OCI-LY1 (cell line): ENCODE results near the gene CDC73.

Source experiments
- H2AFZ ChIP-seq: fragments of 200-600 bp; sonication (generic), shearing (Covaris generic); 2 replicates; pipeline ENCODE4 v1.6.0; 2014; ENCODE audit warnings: antibody characterized with exemption, mild to moderate bottlenecking, low read length
- H3F3A ChIP-seq: fragments of 200-600 bp; sonication (generic), shearing (Covaris generic); 2 replicates; pipeline ENCODE4 v1.6.0; 2014; ENCODE audit warnings: mild to moderate bottlenecking, antibody characterized with exemption, low read length, moderate library complexity; ENCODE audit not compliant: insufficient read depth
- H3K27ac ChIP-seq: fragments of 200-600 bp; sonication (generic); 2 replicates; pipeline ENCODE4 v1.5.1; 2014; ENCODE audit warnings: low read length, mixed run types, mild to moderate bottlenecking, low read depth; ENCODE audit not compliant: poor library complexity, severe bottlenecking
- H3K27me3 ChIP-seq: fragments of 200-600 bp; sonication (generic); 2 replicates; pipeline ENCODE4 v1.6.0; 2014; ENCODE audit warnings: antibody characterized with exemption, mild to moderate bottlenecking, low read length, moderate library complexity; ENCODE audit not compliant: insufficient read depth
- H3K36me3 ChIP-seq: fragments of 200-600 bp; sonication (generic); 2 replicates; pipeline ENCODE4 v1.6.1; 2014; ENCODE audit warnings: mild to moderate bottlenecking, antibody characterized with exemption, low read length, moderate library complexity, mixed read lengths; ENCODE audit not compliant: insufficient read depth
- H3K4me1 ChIP-seq: fragments of 200-600 bp; sonication (generic); 2 replicates; pipeline ENCODE4 v1.5.1; 2014; ENCODE audit warnings: mild to moderate bottlenecking, low read length, moderate library complexity; ENCODE audit not compliant: insufficient read depth, severe bottlenecking
- H3K4me2 ChIP-seq: fragments of 200-600 bp; sonication (generic), shearing (Covaris generic); 2 replicates; pipeline ENCODE4 v1.6.1; 2014; ENCODE audit warnings: low read length
- H3K4me3 ChIP-seq: fragments of 200-600 bp; sonication (generic); 2 replicates; pipeline ENCODE4 v1.5.1; 2014; ENCODE audit warnings: low read length, low read depth, mild to moderate bottlenecking, mixed read lengths; ENCODE audit not compliant: poor library complexity, severe bottlenecking
- H3K79me2 ChIP-seq: fragments of 200-600 bp; shearing (Covaris generic); 2 replicates; pipeline ENCODE4 v1.6.1; 2016; ENCODE audit warnings: mixed run types, low read length, mixed read lengths; ENCODE audit not compliant: insufficient read depth
- H3K9ac ChIP-seq: fragments of 200-600 bp; sonication (generic), shearing (Covaris generic); 2 replicates; pipeline ENCODE4 v1.6.1; 2014; ENCODE audit warnings: mild to moderate bottlenecking, low read length, mixed read lengths
- H3K9me2 ChIP-seq: fragments of 200-600 bp; sonication (generic), shearing (Covaris generic); 2 replicates; pipeline ENCODE4 v1.6.1; 2014; ENCODE audit warnings: low read depth, mild to moderate bottlenecking, low read length, mixed read lengths
- H3K9me3 ChIP-seq: fragments of 200-600 bp; shearing (Covaris generic); 2 replicates; pipeline ENCODE4 v1.6.1; 2014; ENCODE audit warnings: low read length, mixed read lengths
- H4K20me1 ChIP-seq: fragments of 200-600 bp; sonication (generic), shearing (Covaris generic); 2 replicates; pipeline ENCODE4 v1.6.0; 2016; ENCODE audit warnings: mild to moderate bottlenecking, low read length; ENCODE audit not compliant: insufficient read depth
- CTCF ChIP-seq: fragments of 200-600 bp; sonication (generic), shearing (Covaris generic); IDR thresholded peaks from 2 replicates; pipeline ENCODE4 v1.5.1; 2017; ENCODE audit warnings: mild to moderate bottlenecking, antibody characterized with exemption, low read length, moderate library complexity, mixed read lengths
- EZH2 ChIP-seq: fragments of 200-600 bp; sonication (generic), shearing (Covaris generic); IDR thresholded peaks from 2 replicates; pipeline ENCODE4 v1.8.0; 2017; ENCODE audit warnings: borderline replicate concordance, mixed run types, mild to moderate bottlenecking, antibody characterized with exemption, low read length, moderate library complexity, mixed read lengths

CDC73 gene

GRCh38 chr1:193105821-193106177, 16.0 kb upstream of the CDC73 start:
- H3K36me3 ChIP-seq: peaks cover 2% of the 10 kb centered on the region; the same call in 1 of the 2 replicates
- H3K79me2 ChIP-seq: peaks cover 16% of the 10 kb centered on the region; the same call in 1 of the 2 replicates
- no peaks in the 10 kb centered on the region for H3K9me3 ChIP-seq
- no peak for TF ChIP-seq EZH2
- TF ChIP-seq CTCF: no peak
- peak overlapping the region; percentile 80 for H2AFZ ChIP-seq
- peaks cover 17% of the 10 kb centered on the region for H3K4me1 ChIP-seq
- peak overlapping the region; percentile 71 for H3K9ac ChIP-seq
- no peaks in the 10 kb centered on the region for H3K9me2 ChIP-seq
- no peaks in the 10 kb centered on the region for H4K20me1 ChIP-seq
- no peaks in the 10 kb centered on the region for H3K27me3 ChIP-seq
- peak overlapping the region; percentile 76 for H3K4me3 ChIP-seq
- H3F3A ChIP-seq: no peaks in the 10 kb centered on the region
- H3K4me2 ChIP-seq: peak overlapping the region; percentile 81
- H3K27ac ChIP-seq: no peak overlapping the region

GRCh38 chr1:193108471-193108870, 13.4 kb upstream of the CDC73 start:
- no peak overlapping the region for H2AFZ ChIP-seq
- H3K36me3 ChIP-seq: no peaks in the 10 kb centered on the region
- no peak for TF ChIP-seq EZH2
- H3K9ac ChIP-seq: no peak overlapping the region
- no peaks in the 10 kb centered on the region for H3K9me3 ChIP-seq
- no peaks in the 10 kb centered on the region for H3F3A ChIP-seq
- H3K4me1 ChIP-seq: peaks cover 25% of the 10 kb centered on the region
- H3K27ac ChIP-seq: no peak overlapping the region
- no peak overlapping the region for H3K4me2 ChIP-seq
- no peaks in the 10 kb centered on the region for H3K27me3 ChIP-seq
- H3K4me3 ChIP-seq: no peak overlapping the region
- peaks cover 4% of the 10 kb centered on the region; the same call in 1 of the 2 replicates for H3K79me2 ChIP-seq
- no peaks in the 10 kb centered on the region for H4K20me1 ChIP-seq
- H3K9me2 ChIP-seq: no peaks in the 10 kb centered on the region

- H4K20me1 ChIP-seq: no peaks in the 10 kb centered on the region
- peaks cover 16% of the 10 kb centered on the region for H3K4me1 ChIP-seq
- H3K9me3 ChIP-seq: no peaks in the 10 kb centered on the region
- H3K27me3 ChIP-seq: no peaks in the 10 kb centered on the region
- no peak overlapping the region for H2AFZ ChIP-seq
- no peaks in the 10 kb centered on the region for H3K36me3 ChIP-seq
- H3K4me3 ChIP-seq: no peak overlapping the region
- H3K9me2 ChIP-seq: no peaks in the 10 kb centered on the region
- H3K79me2 ChIP-seq: no peaks in the 10 kb centered on the region
- TF ChIP-seq EZH2 (no peak), CTCF (no peak)
- H3K27ac ChIP-seq: no peak overlapping the region
- no peak overlapping the region for H3K4me2 ChIP-seq
- H3F3A ChIP-seq: no peaks in the 10 kb centered on the region
- H3K9ac ChIP-seq: no peak overlapping the region
These were observed 12.2 kb upstream of the CDC73 start for GRCh38 chr1:193109619-193110018.

- Histone ChIP-seq H3K9me2 (no peaks in the 10 kb centered on the region), H3K27me3 (no peaks in the 10 kb centered on the region), H3K4me3 (no peak overlapping the region), H3K9ac (no peak overlapping the region), H3K36me3 (no peaks in the 10 kb centered on the region), H3K9me3 (no peaks in the 10 kb centered on the region), H4K20me1 (no peaks in the 10 kb centered on the region), H3K27ac (no peak overlapping the region), H3F3A (no peaks in the 10 kb centered on the region), H3K4me1 (peaks cover 16% of the 10 kb centered on the region), H3K79me2 (no peaks in the 10 kb centered on the region), H3K4me2 (no peak overlapping the region), H2AFZ (no peak overlapping the region)
- no peak for TF ChIP-seq EZH2
- no peak for TF ChIP-seq CTCF
These were observed 11.6 kb upstream of the CDC73 start for GRCh38 chr1:193110246-193110645.
